Inferior parietal cortex (tissue), 1 donor: ENCODE measurements around the gene KMT5C.

Experiments
- DNase-seq: peaks from one replicate; pipeline ENCODE4 v3.0.0-alpha.2; 2016; ENCODE audit errors: extremely low spot score

KMT5C gene

DNA sequence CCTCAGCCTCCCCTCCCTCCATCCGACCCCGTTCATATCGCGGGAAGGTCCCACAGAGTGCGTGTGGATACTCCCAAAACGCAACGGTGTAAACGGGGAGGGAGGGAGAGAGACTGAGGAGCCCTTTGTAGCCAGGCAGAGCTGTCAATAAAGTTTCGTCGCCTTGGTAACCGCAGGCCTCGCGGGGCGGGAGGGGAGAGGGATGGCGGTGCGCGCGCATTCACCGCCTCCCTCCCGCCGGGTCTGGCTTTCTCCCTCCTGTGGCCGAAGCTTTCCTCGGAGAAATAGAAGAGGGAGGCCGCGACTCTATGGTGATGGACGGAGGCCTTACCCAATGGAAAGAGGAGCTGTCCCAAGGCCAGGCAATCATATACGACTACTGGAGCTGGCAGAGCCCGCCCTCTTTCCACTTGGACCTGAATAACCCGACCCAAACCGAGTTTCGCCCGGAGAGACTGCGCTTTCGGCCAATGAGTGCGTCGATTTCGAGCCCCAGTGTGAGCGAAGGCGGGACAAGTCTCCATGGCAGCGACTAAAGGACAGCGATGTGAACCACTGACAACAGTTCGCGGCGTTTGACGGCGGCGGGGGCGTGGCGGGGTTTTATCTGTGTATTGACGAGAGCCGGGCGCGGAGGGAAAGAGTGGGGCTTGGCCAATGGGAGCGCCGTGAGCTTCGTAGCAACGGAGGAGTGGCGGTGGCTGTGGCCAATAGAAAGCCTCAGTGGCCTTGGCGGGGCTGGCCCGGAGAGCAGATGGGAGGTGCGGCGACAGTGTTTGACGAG is at the start of gene KMT5C:
TSS of gene KMT5C (plus strand) at position 772 of the 784 bp plus-strand sequence. CDS start 2,061 bp downstream, outside the sequence.
- peak; percentile 100 for DNase-seq

DNA sequence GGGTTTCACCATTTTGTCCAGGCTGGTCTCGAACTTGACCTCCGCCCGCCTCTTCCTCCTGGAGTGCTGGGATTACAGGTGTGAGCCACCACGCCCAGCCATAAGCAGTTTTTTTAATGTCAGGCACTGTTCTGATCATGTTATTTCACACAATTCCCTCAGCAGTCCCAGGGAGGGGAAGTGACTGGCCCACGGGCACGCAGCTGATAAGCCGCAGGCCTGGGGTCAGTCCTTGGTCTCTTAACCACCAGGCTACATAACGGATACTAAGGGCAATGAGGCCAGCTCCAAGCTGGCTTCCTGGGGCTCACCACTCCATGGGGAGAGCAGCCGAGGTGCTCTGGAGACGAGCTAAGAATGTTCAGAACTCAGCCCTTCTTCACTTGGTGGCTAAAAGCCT is 42.4 kb upstream of the KMT5C start:
- no peak for DNase-seq

- DNase-seq: no peak
Measured at GRCh38 chr19:55299991-55300390, 39.7 kb upstream of the KMT5C start.

DNA sequence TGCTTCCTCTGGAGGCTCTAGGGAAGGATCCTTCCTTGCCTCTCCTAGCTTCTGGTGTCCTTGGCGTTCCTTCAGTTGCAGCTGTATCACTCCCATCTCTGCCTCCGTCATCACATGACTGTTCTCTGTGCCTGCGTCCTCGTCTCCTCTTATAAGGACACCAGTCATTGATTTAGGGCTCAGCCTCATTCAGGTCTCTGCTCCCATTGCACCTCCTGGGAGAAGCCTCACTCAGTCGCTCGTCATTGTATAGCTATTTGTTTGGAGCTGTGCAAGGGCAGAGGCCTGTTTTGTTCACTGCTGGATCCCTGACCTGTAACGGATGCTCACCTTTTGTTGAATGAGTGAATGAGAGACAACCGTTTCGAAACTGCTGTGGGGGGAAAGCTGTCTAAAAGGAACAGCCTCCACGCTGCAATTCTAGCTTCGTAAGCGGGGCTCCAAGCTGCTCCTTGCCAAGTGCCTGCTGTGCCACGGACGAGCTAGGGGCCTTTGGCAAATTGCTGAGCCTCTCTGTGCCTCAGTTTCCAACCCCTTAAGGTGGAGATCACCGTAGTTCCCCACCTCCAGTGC is 38.7 kb upstream of the KMT5C start:
- DNase-seq: peak; percentile 64

DNA sequence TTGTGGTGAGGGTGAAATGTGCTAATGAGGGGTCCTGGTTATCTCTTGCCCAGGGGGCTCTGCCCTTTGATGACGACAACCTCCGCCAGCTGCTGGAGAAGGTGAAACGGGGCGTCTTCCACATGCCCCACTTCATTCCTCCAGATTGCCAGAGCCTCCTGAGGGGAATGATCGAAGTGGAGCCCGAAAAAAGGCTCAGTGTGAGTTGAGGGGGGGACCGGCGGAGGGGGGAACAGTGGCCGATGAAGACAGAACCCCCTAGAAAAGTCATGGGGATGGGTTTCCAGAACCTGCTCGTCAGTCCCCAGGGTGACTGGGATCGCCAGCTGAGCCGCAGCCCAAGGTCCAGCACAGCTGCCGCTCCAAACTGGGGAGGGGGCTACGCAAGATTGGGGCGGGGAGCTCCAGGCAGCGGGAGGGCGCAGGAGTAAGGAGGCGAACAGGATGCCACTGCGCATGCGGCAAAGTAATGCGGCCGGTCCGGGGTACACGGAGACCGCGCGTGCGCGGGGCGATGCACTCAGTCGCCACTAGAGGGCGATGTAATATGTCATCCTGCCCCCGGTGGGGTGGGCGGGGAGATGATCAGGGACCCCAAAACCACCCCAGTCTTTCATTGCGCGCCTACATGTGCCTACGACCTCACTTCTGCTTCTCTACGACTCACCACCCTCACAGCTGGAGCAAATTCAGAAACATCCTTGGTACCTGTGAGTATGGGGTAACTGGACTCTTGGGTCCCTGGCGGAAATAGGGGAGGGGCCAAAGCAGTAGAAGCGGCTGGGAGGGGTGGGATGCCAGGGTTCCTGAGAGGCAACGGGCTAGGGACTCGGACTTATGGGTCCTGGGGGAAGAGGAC is 38.0 kb upstream of the KMT5C start:
- peak; percentile 91 for DNase-seq

GRCh38 chr19:55302318-55302703 is 37.4 kb upstream of the KMT5C start:
- no peak for DNase-seq

- DNase-seq: no peak
Measured at GRCh38 chr19:55303477-55303876, 36.2 kb upstream of the KMT5C start.

DNA sequence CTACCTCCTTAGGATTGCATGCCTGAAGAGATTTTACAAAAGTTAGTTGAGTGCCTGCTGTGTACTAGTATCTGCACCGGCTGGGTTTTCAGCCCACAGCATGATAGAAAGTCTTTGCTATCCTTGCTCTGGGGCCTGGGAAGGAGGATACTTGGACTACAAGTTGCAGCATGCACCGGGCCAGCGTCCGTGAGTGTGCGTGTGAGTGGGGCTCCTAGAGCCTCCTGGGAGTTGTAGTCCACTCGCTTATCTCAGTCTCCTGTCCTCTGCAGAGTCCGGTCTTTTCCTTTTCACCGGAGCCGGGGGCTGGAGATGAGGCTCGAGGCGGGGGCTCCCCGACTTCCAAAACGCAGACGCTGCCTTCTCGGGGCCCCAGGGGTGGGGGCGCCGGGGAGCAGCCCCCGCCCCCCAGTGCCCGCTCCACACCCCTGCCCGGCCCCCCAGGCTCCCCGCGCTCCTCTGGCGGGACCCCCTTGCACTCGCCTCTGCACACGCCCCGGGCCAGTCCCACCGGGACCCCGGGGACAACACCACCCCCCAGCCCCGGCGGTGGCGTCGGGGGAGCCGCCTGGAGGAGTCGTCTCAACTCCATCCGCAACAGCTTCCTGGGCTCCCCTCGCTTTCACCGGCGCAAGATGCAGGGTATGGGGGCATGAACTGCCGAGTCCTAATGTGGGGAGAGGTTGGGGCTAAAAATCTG is 35.2 kb upstream of the KMT5C start:
- no peak for DNase-seq

DNA sequence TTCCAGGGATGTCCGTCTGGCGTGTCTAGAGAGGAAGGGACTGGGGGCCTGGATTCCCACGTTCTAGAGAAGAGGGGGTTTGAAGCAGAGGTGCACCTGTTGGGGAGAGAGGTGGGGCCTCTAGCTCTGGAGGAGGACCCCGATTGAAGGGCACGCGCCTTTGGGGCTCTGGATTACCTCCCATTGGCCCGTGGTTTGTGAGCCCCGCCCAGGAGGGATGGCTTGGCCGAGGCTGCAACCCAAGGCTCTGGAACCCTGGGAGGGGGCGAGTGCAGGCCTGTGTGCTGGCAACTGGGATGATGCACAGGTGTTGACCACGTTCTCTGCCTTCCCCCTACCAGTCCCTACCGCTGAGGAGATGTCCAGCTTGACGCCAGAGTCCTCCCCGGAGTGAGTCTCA is 34.7 kb upstream of the KMT5C start:
- DNase-seq: no peak

DNA sequence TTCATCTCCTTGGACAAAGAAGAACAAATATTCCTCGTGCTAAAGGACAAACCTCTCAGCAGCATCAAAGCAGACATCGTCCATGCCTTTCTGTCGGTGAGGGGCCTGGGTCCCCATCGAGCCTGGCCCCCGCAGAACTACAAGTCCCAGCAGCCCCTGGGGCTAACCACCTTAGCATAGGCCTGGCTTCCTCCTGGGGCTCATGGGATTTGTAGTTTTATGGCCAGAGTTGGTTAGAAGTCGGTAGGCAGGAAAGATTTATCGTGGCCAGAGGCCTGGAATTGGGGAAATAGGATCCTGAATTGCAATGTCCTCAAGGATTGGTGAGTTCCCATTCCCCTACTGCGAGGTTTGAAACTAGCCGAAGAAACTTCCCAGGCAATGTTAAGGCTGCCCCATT is 34.2 kb upstream of the KMT5C start:
- DNase-seq: no peak

DNA sequence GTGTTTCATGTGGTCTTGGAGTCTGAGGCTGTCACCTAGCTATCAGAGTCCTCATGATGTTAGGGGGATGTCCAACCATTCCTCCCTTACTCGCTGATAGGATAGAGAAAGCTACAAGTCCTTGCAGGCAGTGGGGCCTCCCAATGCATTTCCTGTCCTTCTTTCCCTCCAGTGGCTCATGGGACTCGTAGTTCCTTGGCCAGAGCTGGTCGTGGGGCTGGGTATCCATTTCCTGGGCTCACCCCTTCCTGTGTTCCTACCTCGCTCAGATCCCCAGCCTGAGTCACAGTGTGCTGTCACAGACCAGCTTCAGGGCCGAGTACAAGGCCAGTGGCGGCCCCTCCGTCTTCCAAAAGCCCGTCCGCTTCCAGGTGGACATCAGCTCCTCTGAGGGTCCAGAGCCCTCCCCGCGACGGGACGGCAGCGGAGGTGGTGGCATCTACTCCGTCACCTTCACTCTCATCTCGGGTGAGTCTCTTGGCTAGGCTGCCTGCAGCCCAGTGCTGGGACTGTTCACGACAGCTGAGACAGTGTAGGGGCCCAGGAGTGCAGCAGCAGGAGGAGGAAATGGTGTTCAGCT is 33.6 kb upstream of the KMT5C start:
- no peak for DNase-seq

GRCh38 chr19:55306712-55307111 is 33.0 kb upstream of the KMT5C start:
- no peak for DNase-seq

- no peak for DNase-seq
Measured at GRCh38 chr19:55308281-55308680, 31.4 kb upstream of the KMT5C start.

DNA sequence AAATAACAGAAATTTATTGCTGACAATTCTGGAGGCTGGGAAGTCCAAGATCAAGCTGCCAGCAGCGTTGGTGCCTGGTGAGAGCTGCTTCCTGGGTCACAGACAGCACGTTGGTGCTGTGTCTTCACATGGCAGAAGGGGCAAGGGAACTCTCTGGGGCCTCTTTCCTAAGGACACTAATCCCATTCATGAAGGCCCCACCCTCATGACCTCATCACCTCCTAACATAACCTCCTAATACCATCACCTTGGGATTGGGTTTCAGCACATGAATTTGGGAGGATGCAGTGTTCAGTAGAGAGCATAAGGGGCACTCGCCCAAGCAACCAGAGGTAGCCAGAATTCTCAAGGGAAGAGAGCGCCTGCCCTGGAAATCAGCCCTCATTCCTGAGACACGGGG is 30.2 kb upstream of the KMT5C start:
- DNase-seq: no peak

GRCh38 chr19:55310498-55310897 is 29.2 kb upstream of the KMT5C start:
- DNase-seq: no peak

- DNase-seq: no peak
Measured at GRCh38 chr19:55311397-55311796, 28.3 kb upstream of the KMT5C start.

GRCh38 chr19:55311797-55312196 is 27.9 kb upstream of the KMT5C start:
- no peak for DNase-seq

DNA sequence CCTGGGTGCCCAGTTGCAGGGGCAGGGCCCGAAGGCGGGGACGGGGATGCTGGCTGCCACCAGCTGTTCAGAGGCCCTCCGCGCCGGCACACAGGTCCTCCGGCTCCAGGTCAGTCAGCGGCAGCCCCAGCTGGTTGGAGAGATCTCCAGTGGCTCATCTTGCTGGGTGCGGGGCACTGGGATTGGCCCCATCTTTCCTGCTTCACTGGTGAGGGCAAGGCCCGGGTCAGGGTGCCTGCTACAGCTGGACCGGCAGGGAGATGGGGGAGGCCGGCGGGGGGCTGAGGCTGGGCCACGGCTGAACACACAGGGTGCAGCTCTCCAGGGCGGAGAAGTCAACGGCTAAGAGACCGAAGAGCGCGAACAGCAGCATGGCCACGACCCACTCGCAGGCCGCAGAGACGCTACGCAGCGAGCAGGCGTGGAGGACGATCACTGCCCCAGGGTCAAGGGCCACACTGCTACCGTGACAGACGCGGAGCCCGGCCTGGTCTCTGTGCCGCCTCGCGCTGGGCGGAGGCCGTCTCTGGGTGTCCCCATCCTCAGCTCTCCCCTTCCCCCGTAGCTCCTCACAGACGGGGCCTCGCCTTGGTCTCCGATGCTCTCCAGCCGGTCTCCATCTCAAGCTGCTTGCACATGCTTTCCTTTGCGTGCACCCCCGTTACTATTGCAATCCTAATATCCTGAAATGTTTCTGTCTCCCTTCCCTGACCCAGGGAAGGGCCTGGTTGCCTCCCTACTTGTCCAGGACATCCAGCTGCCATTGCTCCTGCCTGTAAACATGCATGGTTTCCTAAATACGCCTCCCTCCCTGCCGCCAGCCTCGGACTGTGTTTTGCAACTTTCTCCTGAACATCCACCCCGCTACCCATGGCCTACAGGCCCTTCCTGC is 26.8 kb upstream of the KMT5C start:
- no peak for DNase-seq

DNA sequence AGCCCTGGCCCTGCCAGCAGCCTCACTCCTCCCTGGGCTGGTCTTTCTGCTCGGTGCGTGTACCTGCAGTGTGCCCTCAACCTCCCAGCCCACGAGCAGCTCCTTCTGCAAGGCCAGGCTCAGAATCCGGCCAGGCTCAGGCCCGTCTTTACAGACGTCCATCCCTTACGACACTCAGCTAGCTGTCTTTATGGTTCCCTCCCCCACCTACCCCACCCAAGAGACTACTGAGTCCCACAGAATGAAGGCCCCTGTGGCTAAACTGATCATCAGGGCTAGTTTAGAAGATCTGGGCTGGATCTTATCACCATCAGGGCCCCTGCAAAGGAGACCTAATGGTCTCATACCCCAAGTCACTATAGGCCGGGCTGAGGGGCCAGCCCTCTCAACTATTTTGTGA is 25.3 kb upstream of the KMT5C start:
- no peak for DNase-seq

- DNase-seq: no peak
Measured at GRCh38 chr19:55315956-55316525, 23.6 kb upstream of the KMT5C start.
